ENCODE measurements around the gene LRIG1.

The LRIG1 gene

DNA sequence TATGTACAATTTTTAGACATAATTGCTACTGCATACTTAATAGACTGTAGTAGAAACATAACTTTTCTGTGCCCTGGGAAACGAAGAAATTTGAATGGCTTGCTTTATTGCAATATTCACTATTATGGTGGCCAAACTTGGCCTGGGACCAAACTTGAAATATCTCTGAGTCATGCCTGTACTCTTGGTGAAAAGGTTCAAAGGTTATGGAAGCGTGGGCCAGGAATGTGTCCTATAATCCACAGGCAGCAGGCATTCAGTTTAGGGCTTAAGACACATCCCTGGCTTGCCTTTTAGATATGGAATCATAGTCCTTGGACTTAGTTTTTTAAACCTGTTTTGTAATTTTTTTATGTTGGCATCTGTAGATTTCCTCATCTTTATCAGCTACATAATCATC, 124.3 kb downstream of the LRIG1 start:
- TF ChIP-seq, protein P1, sequence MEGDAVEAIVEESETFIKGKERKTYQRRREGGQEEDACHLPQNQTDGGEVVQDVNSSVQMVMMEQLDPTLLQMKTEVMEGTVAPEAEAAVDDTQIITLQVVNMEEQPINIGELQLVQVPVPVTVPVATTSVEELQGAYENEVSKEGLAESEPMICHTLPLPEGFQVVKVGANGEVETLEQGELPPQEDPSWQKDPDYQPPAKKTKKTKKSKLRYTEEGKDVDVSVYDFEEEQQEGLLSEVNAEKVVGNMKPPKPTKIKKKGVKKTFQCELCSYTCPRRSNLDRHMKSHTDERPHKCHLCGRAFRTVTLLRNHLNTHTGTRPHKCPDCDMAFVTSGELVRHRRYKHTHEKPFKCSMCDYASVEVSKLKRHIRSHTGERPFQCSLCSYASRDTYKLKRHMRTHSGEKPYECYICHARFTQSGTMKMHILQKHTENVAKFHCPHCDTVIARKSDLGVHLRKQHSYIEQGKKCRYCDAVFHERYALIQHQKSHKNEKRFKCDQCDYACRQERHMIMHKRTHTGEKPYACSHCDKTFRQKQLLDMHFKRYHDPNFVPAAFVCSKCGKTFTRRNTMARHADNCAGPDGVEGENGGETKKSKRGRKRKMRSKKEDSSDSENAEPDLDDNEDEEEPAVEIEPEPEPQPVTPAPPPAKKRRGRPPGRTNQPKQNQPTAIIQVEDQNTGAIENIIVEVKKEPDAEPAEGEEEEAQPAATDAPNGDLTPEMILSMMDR (IDR thresholded peaks at IDR 0.05; ENCODE audit: low read length, missing control alignments) = no peak
- H3K4me3 ChIP-seq (replicated peaks; ENCODE audit: low read depth, low read length) = no peak overlapping the region
- DNase-seq (ENCODE audit: low read depth) = peak; percentile 90

DNA sequence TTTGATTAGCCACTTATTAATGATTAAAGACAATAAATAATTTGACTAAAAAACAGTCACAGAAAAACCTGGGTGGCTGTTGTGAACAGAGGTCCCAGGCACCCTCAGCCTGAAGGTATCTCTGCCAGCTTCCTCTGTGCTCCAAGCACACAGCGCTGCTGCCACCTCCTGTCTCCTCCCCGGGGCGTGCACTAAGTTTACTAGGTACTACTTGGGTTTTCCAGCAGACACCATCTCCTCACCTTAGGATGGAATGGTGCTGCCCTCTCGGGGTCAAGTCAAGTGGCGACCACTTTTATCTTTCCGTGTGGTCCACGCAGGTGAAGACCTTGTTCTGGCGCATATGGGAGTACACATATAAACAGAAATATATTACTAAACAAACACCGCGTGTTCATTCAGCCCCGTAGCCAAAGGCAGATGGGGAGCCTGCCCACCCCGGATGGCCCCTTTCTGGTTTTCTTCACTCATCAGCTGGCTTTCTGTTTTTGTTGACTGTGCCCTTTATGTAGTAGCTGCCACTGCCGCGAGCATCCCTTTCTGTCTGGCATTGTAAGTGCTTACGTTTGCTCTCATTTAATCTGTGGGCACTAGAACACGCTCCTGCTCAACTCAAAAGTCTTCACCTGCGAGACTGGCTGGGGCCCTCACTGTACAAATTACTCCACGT, 128.0 kb downstream of the LRIG1 start:
- DNase-seq (ENCODE audit: low read depth) = peak; percentile 12
- TF ChIP-seq, protein P1 (IDR thresholded peaks at IDR 0.05; ENCODE audit: low read length, missing control alignments) = peak; percentile 6
- no peak overlapping the region for H3K4me3 ChIP-seq (replicated peaks; ENCODE audit: low read depth, low read length)

DNA sequence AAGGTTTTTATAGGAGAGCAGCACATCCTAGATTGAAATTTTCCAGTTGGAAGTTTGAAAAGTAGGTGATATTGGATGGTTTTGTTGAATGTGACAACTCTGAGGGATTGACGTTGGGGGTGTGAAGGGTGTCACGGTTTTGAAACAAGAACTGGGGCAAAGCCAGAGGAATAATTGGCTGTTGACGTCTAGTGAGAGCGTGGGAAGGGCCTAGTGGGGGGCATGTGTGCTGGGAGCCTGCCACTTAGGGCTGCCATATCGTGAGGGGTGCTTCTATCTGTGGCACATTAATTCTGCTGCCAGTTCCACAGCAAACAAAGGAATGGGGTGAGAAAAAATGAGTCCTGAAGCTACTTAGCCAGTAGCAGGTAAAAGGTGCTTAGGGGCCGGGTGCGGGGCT, 129.4 kb downstream of the LRIG1 start:
- no peak for DNase-seq (ENCODE audit: low read depth)
- TF ChIP-seq, protein P1 (IDR thresholded peaks at IDR 0.05; ENCODE audit: low read length, missing control alignments) = no peak
- no peak overlapping the region for H3K4me3 ChIP-seq (replicated peaks; ENCODE audit: low read depth, low read length)

DNA sequence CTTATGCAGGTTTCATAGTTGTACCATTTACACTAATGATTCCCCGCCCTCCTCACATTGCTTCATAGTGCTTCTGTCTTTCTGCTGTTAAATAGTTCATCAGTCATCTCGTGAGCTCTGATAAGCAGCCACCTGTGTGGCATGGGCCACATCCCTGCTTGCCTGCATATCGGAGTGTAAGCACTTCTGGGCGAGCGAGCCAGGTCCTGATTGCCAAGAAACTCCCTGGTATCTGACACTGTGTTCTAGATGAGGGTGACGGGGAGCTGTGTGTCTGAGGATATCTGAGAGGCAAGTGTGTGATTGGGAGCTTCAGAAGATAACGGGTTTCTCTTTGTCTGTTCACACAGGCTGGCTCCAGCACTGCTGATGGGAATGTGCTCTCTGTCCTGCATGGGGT, 130.6 kb downstream of the LRIG1 start:
- TF ChIP-seq, protein P1 (IDR thresholded peaks at IDR 0.05; ENCODE audit: low read length, missing control alignments) = no peak
- H3K4me3 ChIP-seq (replicated peaks; ENCODE audit: low read depth, low read length) = no peak overlapping the region
- no peak for DNase-seq (ENCODE audit: low read depth)

DNA sequence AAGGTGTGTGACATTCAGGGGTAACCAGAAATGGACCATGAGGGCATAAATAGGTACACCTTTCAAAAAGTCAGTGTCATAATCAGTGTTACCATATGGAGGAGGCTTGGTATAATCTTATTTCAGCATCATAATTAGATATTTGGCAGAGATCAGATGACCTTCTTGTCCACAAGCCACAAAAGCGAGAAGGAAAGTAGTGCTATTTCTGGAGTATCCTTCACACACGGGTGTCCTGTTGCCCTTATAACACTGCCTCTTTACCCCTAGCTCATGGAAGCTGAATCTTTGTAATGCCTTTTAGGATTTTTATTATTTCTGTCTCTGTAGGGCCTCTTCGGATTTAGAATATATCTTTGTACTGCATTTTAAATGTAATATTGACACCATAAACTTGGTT, 132.8 kb downstream of the LRIG1 start:
- no peak overlapping the region for H3K4me3 ChIP-seq (replicated peaks; ENCODE audit: low read depth, low read length)
- TF ChIP-seq, protein P1 (IDR thresholded peaks at IDR 0.05; ENCODE audit: low read length, missing control alignments) = no peak
- DNase-seq (ENCODE audit: low read depth) = no peak

DNA sequence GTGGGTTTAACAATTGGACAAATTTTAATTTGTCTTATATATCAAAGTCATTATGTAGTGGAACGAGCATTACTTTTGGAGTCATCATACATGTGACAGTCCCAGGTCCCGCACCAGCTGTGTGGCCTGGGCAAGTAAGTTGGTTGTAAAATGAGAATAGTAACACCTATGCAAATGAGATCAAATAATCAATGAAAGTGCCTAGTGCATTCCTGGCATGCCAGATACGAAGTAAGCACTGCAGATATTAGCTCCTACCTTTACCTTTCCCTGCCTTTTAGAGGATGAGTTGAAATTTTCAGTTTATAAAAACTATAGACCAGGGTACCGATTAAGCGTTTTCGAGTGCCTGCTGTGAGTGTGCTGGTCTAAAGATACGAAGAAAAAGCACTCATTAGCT, 134.1 kb downstream of the LRIG1 start:
- no peak for DNase-seq (ENCODE audit: low read depth)
- no peak overlapping the region for H3K4me3 ChIP-seq (replicated peaks; ENCODE audit: low read depth, low read length)
- TF ChIP-seq, protein P1 (IDR thresholded peaks at IDR 0.05; ENCODE audit: low read length, missing control alignments) = no peak

DNA sequence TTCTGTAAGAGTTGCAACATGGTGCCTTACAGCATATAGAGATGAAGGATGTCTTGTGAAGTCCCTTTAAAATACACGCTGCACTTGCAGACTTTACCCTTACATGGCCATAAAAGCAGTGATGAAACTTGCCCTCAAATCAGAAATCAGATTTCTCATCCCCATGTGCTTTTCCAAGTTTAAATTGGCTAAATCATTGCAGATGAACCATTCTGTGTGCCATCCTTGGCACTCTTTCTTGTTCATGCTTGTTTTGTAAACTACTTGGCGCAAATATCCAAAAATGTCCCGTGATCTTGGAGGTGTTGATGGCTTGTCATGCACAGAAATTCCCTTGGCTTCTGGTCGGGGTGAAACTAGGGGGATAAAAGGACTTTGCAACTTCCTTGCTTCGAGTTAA, 135.7 kb downstream of the LRIG1 start:
- no peak for DNase-seq (ENCODE audit: low read depth)
- TF ChIP-seq, protein P1 (IDR thresholded peaks at IDR 0.05; ENCODE audit: low read length, missing control alignments) = no peak
- no peak overlapping the region for H3K4me3 ChIP-seq (replicated peaks; ENCODE audit: low read depth, low read length)
